GM12878 (cell line): Measurements from ENCODE around the gene LHX6.

Experiments
- CTCF ChIP-seq, 3 experiments: IDR thresholded peaks in 2 of 3; conservative IDR thresholded peaks in 1 of 3; 2 replicates each; pipeline ENCODE4 v1.5.1; 2011; ENCODE audit warnings: low read depth in 3 of 3, low read length in 3 of 3, mild to moderate bottlenecking in 3 of 3, control low read depth in 2 of 3, moderate library complexity in 2 of 3, inconsistent platforms in 1 of 3, mixed read lengths in 1 of 3; ENCODE audit not compliant: control insufficient read depth in 2 of 3, insufficient read depth in 1 of 3; ENCODE audit errors: extremely low read depth in 1 of 3
- EGR1 ChIP-seq, 2 experiments: IDR thresholded peaks; 1 replicate in 1 of 2; 2 replicates in 1 of 2; pipeline ENCODE4 v1.6.1; 2011 to 2012; ENCODE audit warnings: low read depth in 2 of 2, low read length in 2 of 2, borderline replicate concordance in 1 of 2, mild to moderate bottlenecking in 1 of 2, moderate library complexity in 1 of 2
- FOS ChIP-seq: IDR thresholded peaks from 3 replicates; pipeline ENCODE4 v1.6.1; 2011; ENCODE audit warnings: borderline replicate concordance; ENCODE audit not compliant: insufficient read length; ENCODE audit errors: extremely low read depth
- JUND ChIP-seq: IDR thresholded peaks from 2 replicates; pipeline ENCODE4 v1.6.1; 2012; ENCODE audit warnings: low read depth, mild to moderate bottlenecking, low read length, improper control_type of control experiment, moderate library complexity
- POLR2A ChIP-seq: IDR thresholded peaks from 2 replicates; pipeline ENCODE4 v1.6.1; 2011; ENCODE audit warnings: low read depth, mild to moderate bottlenecking, low read length

GRCh38 chr9:122200960-122201595 lies 27.7 kb downstream of the LHX6 start:
- TF ChIP-seq FOS (no peak), JUND (no peak), POLR2A (no peak), EGR1 (IDR thresholded peaks at IDR 0.05; ENCODE audit: borderline replicate concordance in 1 of 2, low read depth in 2 of 2, low read length in 2 of 2) (no peak), CTCF (IDR thresholded peaks at IDR 0.05 in 2 of 3, conservative IDR thresholded peaks at IDR 0.05 in 1 of 3; ENCODE audit: control insufficient read depth in 2 of 3, extremely low read depth in 1 of 3, insufficient read depth in 1 of 3, low read depth in 3 of 3, low read length in 3 of 3) (no peak)
